HPDE6-E6E7 (cell line): ENCODE results near the gene APOA1.

Experiments used
- DNase-seq: peaks from one replicate; pipeline ENCODE4 v3.0.0; 2011; ENCODE audit warnings: missing footprints; ENCODE audit errors: extremely low spot score

The APOA1 gene

DNA sequence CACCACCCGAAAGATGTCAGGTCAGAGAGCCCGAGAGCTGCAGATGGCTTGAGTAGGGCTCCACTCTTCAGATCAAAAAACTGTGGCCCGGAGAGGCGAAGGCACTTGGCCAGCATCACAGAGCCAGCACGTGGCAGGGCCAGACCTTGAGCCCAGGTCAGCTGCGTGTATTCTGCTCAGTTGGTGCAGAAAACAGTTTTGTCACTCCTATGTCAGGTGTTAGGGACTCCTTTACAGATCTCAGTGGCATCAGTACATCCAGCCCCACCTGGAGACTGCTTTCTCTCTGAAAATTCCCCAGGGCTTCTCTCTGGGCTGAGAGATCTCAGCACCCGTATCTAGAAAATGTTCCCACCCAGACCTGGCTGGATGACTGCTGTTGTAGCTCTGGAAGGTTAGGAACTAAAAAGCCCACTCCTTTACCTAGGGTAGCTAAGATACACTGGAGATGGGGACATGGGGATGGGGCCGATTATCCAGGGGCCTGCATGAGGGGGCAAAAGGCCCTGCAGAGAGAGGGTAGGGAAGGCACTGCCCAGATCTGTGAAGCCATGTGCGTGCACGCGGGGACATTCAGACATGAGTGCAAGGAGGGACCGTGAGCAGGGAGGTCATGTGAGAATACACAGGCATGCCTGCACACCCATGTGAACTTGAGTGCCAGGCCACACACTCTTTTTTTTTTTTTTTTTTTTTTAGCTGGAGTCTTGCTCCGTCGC, 3.4 kb downstream of the APOA1 start:
- no peak for DNase-seq

DNA sequence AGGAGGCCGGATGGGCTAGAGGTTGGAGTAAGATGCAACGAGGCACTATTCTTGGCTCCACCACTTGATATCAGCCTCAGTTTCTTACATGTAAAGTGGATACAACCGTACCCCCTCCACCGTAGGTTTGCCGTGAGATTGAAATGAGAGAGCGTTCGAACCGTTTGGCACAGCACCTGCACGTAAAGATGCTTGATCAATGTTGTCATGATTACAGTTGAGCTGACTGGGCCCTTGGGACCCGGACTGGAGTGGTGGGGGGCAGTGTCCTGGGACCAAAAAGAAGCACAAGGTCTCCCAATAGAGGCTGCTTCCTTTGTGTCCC, 4.0 kb downstream of the APOA1 start:
- DNase-seq, result no peak

DNA sequence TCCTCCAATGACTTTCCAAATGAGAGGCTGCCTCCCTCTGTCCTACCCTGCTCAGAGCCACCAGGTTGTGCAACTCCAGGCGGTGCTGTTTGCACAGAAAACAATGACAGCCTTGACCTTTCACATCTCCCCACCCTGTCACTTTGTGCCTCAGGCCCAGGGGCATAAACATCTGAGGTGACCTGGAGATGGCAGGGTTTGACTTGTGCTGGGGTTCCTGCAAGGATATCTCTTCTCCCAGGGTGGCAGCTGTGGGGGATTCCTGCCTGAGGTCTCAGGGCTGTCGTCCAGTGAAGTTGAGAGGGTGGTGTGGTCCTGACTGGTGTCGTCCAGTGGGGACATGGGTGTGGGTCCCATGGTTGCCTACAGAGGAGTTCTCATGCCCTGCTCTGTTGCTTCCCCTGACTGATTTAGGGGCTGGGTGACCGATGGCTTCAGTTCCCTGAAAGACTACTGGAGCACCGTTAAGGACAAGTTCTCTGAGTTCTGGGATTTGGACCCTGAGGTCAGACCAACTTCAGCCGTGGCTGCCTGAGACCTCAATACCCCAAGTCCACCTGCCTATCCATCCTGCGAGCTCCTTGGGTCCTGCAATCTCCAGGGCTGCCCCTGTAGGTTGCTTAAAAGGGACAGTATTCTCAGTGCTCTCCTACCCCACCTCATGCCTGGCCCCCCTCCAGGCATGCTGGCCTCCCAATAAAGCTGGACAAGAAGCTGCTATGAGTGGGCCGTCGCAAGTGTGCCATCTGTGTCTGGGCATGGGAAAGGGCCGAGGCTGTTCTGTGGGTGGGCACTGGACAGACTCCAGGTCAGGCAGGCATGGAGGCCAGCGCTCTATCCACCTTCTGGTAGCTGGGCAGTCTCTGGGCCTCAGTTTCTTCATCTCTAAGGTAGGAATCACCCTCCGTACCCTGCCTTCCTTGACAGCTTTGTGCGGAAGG, 4.8 kb downstream of the APOA1 start:
- DNase-seq, result no peak

DNA sequence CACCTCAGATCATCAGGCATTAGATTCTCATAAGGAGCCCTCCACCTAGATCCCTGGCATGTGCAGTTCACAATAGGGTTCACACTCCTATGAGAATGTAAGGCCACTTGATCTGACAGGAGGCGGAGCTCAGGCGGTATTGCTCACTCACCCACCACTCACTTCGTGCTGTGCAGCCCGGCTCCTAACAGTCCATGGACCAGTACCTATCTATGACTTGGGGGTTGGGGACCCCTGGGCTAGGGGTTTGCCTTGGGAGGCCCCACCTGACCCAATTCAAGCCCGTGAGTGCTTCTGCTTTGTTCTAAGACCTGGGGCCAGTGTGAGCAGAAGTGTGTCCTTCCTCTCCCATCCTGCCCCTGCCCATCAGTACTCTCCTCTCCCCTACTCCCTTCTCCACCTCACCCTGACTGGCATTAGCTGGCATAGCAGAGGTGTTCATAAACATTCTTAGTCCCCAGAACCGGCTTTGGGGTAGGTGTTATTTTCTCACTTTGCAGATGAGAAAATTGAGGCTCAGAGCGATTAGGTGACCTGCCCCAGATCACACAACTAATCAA, 5.6 kb downstream of the APOA1 start:
- no peak for DNase-seq

DNA sequence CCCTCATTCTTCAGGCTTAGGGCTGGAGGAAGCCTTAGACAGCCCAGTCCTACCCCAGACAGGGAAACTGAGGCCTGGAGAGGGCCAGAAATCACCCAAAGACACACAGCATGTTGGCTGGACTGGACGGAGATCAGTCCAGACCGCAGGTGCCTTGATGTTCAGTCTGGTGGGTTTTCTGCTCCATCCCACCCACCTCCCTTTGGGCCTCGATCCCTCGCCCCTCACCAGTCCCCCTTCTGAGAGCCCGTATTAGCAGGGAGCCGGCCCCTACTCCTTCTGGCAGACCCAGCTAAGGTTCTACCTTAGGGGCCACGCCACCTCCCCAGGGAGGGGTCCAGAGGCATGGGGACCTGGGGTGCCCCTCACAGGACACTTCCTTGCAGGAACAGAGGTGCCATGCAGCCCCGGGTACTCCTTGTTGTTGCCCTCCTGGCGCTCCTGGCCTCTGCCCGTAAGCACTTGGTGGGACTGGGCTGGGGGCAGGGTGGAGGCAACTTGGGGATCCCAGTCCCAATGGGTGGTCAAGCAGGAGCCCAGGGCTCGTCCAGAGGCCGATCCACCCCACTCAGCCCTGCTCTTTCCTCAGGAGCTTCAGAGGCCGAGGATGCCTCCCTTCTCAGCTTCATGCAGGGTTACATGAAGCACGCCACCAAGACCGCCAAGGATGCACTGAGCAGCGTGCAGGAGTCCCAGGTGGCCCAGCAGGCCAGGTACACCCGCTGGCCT, 7.1 kb downstream of the APOA1 start:
- no peak for DNase-seq

DNA sequence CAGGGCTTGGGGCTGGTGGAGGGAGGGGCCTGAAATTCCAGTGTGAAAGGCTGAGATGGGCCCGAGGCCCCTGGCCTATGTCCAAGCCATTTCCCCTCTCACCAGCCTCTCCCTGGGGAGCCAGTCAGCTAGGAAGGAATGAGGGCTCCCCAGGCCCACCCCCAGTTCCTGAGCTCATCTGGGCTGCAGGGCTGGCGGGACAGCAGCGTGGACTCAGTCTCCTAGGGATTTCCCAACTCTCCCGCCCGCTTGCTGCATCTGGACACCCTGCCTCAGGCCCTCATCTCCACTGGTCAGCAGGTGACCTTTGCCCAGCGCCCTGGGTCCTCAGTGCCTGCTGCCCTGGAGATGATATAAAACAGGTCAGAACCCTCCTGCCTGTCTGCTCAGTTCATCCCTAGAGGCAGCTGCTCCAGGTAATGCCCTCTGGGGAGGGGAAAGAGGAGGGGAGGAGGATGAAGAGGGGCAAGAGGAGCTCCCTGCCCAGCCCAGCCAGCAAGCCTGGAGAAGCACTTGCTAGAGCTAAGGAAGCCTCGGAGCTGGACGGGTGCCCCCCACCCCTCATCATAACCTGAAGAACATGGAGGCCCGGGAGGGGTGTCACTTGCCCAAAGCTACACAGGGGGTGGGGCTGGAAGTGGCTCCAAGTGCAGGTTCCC, 7.8 kb downstream of the APOA1 start, which contains the start of gene APOC3:
APOC3 (plus strand) TSS at position 383 of the 659 bp plus-strand sequence. CDS start 676 bp downstream, outside the sequence.
- DNase-seq, result no peak

DNA sequence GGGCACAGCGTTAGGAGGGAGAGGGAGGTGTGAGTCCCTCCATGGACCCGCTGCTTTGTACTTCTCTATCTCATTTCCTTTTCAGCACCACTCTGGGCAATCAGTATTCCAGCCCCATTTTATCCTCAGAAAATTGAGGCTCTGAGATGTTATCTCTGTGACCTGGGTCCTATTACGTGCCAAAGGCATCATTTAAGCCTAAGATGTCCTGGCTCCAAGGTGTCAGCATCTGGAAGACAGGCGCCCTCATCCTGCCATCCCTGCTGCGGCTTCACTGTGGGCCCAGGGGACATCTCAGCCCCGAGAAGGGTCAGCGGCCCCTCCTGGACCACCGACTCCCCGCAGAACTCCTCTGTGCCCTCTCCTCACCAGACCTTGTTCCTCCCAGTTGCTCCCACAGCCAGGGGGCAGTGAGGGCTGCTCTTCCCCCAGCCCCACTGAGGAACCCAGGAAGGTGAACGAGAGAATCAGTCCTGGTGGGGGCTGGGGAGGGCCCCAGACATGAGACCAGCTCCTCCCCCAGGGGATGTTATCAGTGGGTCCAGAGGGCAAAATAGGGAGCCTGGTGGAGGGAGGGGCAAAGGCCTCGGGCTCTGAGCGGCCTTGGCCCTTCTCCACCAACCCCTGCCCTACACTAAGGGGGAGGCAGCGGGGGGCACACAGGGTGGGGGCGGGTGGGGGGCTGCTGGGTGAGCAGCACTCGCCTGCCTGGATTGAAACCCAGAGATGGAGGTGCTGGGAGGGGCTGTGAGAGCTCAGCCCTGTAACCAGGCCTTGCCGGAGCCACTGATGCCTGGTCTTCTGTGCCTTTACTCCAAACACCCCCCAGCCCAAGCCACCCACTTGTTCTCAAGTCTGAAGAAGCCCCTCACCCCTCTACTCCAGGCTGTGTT, 8.5 kb downstream of the APOA1 start:
- no peak for DNase-seq

DNA sequence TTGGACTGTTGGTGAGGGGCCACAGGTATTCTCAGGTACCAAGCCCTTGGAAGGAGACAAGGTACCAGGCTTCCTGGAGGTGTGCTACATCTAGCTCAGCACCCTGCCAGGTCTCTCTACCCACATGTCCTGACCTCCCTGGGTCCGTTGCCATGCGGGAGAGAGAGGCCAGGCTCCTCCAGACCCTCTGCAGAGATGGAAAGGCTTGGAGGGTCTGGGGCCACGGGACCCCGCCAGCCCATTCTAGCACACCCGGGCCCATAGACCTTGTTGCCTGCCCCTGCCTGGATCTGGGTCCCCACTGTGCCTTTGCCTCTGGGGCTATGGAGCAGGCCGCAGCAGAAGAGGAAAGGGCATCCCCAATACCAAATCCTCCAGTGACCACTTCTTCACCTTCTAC, 10.0 kb downstream of the APOA1 start:
- DNase-seq, result no peak

DNA sequence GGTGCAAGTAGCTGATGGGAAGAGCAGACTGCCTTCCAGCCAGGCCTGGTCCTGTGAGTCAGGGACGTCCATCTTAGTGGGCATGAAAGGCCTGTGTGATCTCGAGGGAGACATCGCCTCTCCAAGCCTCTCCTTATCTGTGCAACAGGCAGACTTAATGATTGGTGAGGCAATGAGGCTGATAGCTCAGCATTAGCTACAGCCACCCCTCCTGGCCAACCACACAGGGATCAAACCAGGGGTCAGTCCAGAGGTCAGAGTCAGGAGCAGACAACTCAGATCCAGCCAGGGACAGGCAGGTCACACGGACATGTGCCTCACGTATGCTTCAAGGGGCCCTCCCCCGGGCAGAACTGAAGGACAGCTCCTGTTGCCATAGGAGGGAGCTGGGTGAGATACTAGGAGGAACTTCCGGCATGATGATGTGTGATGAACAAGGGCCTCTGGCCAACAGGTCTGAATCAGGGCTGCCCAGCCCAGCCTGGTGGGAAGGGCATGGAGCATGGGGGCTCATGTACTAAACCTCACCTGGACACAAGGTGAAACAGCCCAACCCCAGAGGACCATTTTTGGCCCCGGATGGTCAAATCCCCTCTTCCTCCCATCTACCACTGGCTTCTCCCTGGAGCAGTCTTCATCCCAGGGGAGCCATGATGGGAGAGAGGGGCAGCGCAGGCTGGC, 10.5 kb downstream of the APOA1 start:
- no peak for DNase-seq

DNA sequence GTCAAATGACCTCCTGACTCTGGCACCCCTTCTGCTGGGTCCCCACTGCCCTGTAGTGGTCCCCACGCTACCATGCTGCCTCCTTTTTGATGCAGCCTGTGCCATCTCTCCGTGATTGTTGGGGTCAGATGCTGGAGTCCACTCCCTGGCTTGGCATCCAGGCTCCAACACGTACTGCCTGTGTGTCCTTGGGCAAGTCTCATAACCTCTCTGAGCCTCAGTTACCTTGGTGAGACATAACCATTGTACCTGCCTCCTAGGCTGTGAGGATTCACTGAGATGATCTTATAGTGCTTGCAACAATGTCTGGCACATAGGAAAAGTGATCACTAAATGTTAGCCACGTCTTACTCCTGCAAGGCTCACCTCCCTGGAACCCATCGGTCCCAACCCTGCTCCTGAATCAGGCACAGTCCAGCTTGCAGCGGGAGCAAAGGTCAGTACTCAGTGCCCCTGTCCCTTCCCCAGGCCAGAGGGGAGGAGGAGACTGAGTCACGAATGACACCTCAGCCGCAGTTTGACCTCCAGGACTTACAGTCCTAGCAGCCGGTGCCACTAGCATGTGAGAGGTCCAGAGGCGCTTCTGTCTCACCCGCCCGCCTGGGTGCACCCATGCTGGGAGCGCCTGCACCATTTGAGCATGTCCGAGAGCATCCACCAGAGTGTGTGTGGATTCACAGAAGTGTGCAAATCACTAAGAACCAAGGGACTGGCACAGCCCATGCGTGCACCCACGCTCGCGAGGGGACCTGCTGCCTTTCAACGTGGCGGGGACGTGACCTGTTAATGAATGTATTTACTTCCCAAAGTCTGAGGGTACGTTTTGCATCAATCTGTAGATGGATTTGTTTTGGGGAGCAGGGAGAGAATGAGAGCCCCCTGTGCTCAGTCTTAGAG, 11.3 kb downstream of the APOA1 start:
- no peak for DNase-seq

DNA sequence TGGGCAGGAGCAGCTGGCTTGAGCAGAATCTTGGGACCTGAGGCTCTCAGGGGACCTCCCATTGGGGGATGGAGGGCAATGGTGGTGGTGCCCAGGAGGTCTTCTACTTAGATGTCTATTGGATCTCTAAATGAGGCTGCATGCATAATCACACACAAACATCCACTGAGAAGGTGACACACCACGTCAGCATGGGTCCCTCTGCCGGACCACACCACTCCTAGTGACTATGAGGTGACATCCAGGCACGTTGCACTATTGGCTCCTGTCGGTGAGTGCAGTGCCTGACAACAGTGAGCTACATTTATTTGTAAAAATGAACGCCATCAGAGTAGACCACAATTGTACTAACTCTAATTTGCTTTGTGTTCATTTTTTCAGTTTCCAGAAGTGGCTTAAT, 12.0 kb downstream of the APOA1 start:
- no peak for DNase-seq

DNA sequence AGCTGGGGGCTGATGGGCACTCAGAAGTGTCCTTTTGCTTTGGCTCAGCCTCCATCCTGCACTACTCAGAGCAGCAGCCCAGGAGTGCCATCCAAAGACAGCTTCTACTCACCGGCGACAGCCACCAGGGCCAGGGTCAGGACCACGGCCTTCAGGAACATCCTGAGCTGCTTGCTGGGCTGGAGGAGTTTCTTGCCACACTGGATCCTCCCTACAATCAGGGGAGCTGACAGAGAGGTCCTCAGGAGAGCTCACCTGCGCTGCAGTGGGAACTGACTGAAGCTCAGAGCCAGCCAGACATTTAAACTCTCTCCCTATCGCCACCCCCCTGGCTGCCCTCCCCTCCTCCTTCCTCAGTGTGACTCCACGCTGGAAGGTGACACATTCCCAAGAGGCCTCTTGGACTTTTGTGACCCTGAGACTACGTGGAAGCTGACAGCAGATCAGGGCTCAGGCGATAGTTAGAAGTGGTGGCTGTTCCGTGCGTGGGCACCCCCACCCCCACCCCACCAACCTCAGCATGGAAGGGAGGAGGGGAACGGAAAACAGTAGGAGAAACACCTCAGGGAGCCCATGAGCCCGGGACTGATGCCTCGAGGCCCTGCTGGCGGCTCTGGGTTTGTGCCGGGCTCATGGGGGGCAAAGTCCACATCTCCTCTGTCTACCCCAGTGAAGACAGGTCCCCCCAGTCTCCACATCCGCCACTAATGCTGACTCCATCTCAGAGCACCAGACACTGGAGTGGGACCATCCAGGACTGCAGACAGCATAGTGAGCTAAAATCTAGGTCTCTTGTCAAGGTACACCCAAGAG, 14.2 kb downstream of the APOA1 start, which contains the start of gene APOA4:
APOA4 (minus strand) TSS at position 274 of the 813 bp plus-strand sequence; CDS start at position 161, 113 bp downstream.
- no peak for DNase-seq

DNA sequence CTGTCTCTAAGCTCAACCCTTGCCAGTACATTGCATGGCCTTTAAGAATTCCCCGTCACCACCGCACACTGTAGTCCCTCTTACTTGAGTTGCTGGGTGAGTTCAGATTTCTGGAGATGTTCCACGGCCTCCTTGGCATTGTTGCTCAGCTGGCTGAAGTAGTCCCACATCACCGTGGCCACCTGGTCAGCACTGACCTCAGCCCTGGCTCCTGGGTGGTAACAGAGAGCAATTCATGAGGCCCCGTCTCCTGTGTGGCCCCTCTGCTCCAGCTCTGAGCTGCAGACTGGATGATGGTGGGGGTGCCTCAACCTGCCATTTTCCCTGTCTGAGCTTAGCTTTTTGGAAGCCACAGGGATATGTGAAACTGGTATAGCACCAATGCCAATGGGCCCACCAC, 14.8 kb downstream of the APOA1 start:
- DNase-seq, result no peak

DNA sequence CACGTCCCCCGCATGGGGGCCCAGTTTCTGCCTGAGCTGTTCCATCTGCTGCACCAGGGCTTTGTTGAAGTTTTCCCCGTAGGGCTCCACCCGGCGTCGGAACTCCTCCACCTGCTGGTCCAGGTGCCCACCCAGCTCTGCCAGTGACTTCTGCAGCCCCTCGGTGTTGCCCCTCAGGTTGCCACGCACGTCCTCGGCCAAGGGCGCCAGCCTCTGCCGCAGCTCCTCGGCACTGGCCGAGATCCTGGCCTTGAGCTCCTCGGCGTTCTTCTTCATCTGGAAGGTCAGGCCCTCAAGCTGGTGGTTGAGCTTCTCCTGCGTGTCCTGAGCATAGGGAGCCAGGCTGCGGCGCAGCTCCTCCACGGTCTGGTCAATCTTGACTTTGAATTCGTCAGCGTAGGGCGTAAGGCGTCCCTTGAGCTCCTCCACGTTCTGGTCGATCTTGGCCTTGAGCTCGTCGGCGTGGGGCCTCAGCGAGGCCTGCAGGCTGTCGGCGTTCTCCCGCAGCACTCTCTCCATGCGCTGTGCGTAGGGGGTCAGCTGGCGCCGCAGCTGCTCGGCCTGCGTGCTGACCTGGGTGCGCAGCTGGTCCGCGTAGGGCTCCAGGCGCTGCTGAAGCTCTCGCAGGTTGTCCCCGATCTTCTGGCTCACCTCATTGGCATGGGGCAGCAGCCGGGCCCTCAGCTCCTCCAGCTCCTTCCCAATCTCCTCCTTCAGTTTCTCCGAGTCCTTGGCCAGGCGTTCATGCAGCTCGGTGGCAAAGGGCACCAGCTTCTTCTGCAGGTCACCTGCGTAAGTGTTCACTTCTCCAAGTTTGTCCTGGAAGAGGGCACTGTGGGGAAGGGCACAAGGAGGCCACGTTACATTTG, 16.1 kb downstream of the APOA1 start:
- DNase-seq, result no peak

DNA sequence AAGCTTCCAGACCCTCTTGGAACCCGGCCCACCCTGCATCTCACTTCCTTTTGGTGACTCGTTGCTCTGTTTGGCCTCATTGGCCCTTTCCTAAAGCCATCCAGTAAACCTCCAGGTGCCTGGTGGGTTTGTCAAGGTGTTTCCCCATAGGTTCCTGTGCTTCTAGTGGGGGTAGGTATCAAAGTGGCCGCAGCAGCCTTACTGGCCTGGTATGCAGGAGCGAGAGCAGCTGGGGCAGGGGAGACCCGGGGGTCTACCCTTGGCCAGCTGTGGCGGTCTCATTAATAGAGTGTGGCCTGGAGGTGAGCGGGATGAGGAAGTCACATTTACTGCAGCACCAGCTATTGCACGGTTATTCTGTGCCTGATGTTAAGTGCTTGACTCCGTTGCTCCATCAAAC, 18.4 kb downstream of the APOA1 start:
- no peak for DNase-seq

DNA sequence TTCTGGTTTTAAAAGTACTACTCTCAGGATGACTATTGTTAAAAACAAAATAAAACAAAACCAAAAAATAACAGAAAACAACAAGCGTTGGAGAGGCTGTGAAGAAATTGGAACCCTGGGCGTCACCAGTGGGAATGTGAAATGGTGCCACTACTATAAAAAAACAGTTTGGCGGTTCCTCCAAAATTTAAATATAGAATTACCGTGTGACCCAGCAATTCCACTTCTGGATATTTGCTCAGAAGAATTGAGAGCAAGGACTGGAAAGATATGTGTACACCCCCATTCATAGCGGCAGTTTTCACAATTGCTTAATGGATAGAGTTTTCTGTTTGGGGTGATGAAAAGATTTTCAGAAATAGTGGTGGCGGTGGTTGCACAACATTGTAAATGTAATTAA, 22.9 kb downstream of the APOA1 start:
- no peak for DNase-seq
